Lung (tissue), 12 donors: ENCODE data around the gene RBM25. TPM values are rescaled to one million over a fixed set of nuclear protein-coding genes. Genes with fewer than 3 reads are reported as not detected.

ENCODE experiments used
- ATAC-seq: fragments of 200-7000 bp; cut with Tn5 transposase; one replicate; pipeline ENCODE4 v1.9.1; 2020; ENCODE audit warnings: moderate number of reproducible peaks; ENCODE audit not compliant: insufficient read depth, low FRiP score
- DNase-seq, 3 donors: peaks; one replicate each; pipeline ENCODE4 v3.0.0-alpha.2; 2013 to 2017
- H3K27ac ChIP-seq, 2 donors: one replicate each; pipeline ENCODE4 v1.5.1; 2013; ENCODE audit warnings: mild to moderate bottlenecking in 2 of 2, moderate library complexity in 2 of 2, control low read depth in 1 of 2, inconsistent platforms in 1 of 2, low read depth in 1 of 2, low read length in 1 of 2
- H3K27me3 ChIP-seq, 3 donors: one replicate each; pipeline ENCODE4 v1.5.1; 2013; ENCODE audit warnings: low read length in 2 of 3; ENCODE audit not compliant: control insufficient read depth in 3 of 3, insufficient read depth in 3 of 3
- H3K36me3 ChIP-seq, 4 donors: one replicate each; pipeline ENCODE4 v1.5.1; 2013; ENCODE audit warnings: low read length in 4 of 4, mild to moderate bottlenecking in 1 of 4, moderate library complexity in 1 of 4; ENCODE audit not compliant: control insufficient read depth in 4 of 4, insufficient read depth in 4 of 4
- H3K4me1 ChIP-seq, 5 donors: one replicate each; pipeline ENCODE4 v1.5.1; 2013; ENCODE audit warnings: low read length in 5 of 5, mild to moderate bottlenecking in 2 of 5, moderate library complexity in 1 of 5; ENCODE audit not compliant: control insufficient read depth in 5 of 5, insufficient read depth in 5 of 5
- H3K4me3 ChIP-seq: one replicate; pipeline ENCODE4 v1.5.1; 2013; ENCODE audit warnings: mild to moderate bottlenecking, control low read depth, moderate library complexity
- H3K9ac ChIP-seq, 2 donors: one replicate each; pipeline ENCODE4 v1.5.1; 2013; ENCODE audit warnings: low read length in 2 of 2, control low read depth in 1 of 2; ENCODE audit not compliant: insufficient read depth in 1 of 2
- H3K9me3 ChIP-seq, 4 donors: one replicate each; pipeline ENCODE4 v1.5.1; 2013; ENCODE audit warnings: low read length in 3 of 4, mild to moderate bottlenecking in 1 of 4, moderate library complexity in 1 of 4; ENCODE audit not compliant: control insufficient read depth in 4 of 4, insufficient read depth in 3 of 4
- WGBS, 2 donors: extraction: QIAGEN DNeasy Blood & Tissue Kit; methylation state at CpG; one replicate each; pipeline ENCODE4 v1.1.7; 2013; 5-methylcytosine and 5-hydroxymethylcytosine counted together
- polyA plus RNA-seq, 2 donors: library from polyadenylated mRNA; stranded (reverse); fragments of 200-250 nt; gene quantifications; one replicate each; pipeline ENCODE4 v1.2.1, GENCODE V29; 2013
- total RNA-seq, 2 donors: library from RNA; depleted of rRNA in 1 of 2; stranded (reverse); fragments of >200 nt in 1 of 2; gene quantifications; one replicate each; pipeline ENCODE4 v1.2.1, GENCODE V29; 2014 to 2021
- TF ChIP-seq, protein P1 (sequence below): IDR thresholded peaks from 2 replicates; pipeline ENCODE4 v1.5.1; 2012; ENCODE audit warnings: mild to moderate bottlenecking; ENCODE audit errors: control extremely low read depth, extremely low read depth
- donor health status: control.
- donor health status: control.
- donor health status: Bipolar disorder and iron deficiency.
- donor health status: healthy.
- donor health status: DM: yes; HTN: yes; CAD: no.

Gene RBM25
- total and polyA plus RNA-seq, 4 donors: 27.9 to 103 (median 55.0) TPM

GRCh38 chr14:73047808-73048207, 10.5 kb upstream of the RBM25 start:
- WGBS, 2 donors: 96% methylated on average over 1 of the region's 1 CpG

DNA sequence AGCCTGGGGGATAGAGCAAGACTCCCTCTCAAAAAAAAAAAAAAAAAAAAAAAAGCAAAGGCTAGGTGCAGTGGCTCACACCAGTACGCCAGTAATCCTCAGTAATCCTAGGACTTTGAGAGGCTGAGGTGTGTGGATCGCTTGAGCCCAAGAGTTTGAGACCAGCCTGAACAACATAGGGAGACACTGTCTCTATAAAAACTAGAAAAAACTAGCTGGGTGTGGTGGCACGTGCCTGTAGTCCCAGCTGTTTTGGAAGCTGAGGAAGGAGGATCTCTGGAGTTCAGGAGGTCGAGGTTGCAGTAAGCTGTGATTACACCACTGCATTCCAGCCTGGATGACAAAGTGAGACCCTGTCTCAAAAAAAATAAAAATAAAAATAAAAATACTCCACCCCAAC, 8.9 kb upstream of the RBM25 start:
- Histone ChIP-seq H3K4me3 (no peak overlapping the region), H3K9ac (no peak overlapping the region), H3K27me3 (no peaks in the 10 kb centered on the region), H3K9me3 (no peaks in the 10 kb centered on the region), H3K36me3 (no peaks in the 10 kb centered on the region), H3K4me1 (no peaks in the 10 kb centered on the region), H3K27ac (no peak overlapping the region)
- DNase-seq (no peak), ATAC-seq (no peak)
- 74 to 84% methylated on average over 4 of the region's 4 CpGs for WGBS, 2 donors
- TF ChIP-seq, protein P1, sequence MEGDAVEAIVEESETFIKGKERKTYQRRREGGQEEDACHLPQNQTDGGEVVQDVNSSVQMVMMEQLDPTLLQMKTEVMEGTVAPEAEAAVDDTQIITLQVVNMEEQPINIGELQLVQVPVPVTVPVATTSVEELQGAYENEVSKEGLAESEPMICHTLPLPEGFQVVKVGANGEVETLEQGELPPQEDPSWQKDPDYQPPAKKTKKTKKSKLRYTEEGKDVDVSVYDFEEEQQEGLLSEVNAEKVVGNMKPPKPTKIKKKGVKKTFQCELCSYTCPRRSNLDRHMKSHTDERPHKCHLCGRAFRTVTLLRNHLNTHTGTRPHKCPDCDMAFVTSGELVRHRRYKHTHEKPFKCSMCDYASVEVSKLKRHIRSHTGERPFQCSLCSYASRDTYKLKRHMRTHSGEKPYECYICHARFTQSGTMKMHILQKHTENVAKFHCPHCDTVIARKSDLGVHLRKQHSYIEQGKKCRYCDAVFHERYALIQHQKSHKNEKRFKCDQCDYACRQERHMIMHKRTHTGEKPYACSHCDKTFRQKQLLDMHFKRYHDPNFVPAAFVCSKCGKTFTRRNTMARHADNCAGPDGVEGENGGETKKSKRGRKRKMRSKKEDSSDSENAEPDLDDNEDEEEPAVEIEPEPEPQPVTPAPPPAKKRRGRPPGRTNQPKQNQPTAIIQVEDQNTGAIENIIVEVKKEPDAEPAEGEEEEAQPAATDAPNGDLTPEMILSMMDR: no peak

More at GRCh38 chr14:73047808-73048207, 10.5 kb upstream of the RBM25 start:
- Histone ChIP-seq H3K27me3 (no peaks in the 10 kb centered on the region), H3K36me3 (no peaks in the 10 kb centered on the region), H3K27ac (no peak overlapping the region), H3K4me3 (no peak overlapping the region), H3K4me1 (no peaks in the 10 kb centered on the region), H3K9ac (no peak overlapping the region), H3K9me3 (no peaks in the 10 kb centered on the region)
- no peak for DNase-seq
- no peak for ATAC-seq
- TF ChIP-seq, protein P1: no peak

DNA sequence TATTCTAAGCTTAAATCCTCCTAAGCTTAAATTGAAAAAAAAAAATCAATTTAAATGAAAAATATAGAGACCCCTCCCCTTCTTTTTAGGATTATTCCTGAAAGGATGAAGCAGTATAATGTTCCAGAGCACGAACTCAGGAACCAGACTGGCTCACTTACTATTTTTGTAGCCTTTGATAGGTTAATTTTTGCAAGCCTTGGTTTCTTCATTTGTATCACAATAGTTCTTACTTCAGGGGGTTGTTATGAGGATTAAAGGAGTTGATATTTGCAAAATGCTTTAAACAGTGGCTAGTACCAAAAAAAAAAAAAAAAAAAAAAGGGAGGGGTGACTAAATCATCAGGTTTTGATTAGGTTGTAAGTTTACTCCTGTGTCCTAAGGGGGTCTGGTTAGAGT, 3.1 kb upstream of the RBM25 start:
- no peaks in the 10 kb centered on the region for H3K27me3 ChIP-seq
- H3K27ac ChIP-seq: no peak overlapping the region
- H3K9ac ChIP-seq: no peak overlapping the region
- H3K4me3 ChIP-seq: no peak overlapping the region
- no peak for DNase-seq
- TF ChIP-seq, protein P1: no peak
- WGBS, 2 donors: 88% methylated on average over 1 of the region's 1 CpG
- no peaks in the 10 kb centered on the region for H3K36me3 ChIP-seq
- H3K9me3 ChIP-seq: no peaks in the 10 kb centered on the region
- no peak for ATAC-seq
- peaks cover 0 to 10% (median 0%) of the 10 kb centered on the region in 5 donors for H3K4me1 ChIP-seq

DNA sequence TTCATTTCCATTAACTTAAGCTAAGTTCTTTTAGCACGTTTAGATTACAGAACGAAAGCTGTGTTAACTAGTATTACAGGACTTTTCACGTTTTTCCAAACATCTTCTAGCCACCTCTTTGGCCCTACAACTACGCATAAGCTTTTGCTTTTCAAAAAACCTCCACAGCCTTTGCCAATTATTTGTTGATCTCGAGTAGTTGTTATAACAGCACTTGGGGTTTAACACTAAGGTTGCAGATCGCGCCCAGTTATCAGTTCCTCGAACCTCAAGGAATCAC, 450 bp upstream of the RBM25 start:
- no peaks in the 10 kb centered on the region for H3K27me3 ChIP-seq
- H3K4me1 ChIP-seq: peaks cover 0 to 21% (median 3%) of the 10 kb centered on the region in 5 donors
- ATAC-seq (no peak), DNase-seq (no peak)
- peaks cover 0 to 3% (median 0%) of the 10 kb centered on the region in 4 donors for H3K36me3 ChIP-seq
- TF ChIP-seq, protein P1: no peak
- peak overlapping the region; percentile 29 for H3K4me3 ChIP-seq
- peak overlapping the region; percentile 80 to 86 for H3K9ac ChIP-seq
- 6 to 10% methylated on average over 8 of the region's 8 CpGs for WGBS, 2 donors
- H3K27ac ChIP-seq: peak overlapping the region; percentile 91 to 92
- H3K9me3 ChIP-seq: no peaks in the 10 kb centered on the region
